CD4-positive, alpha-beta memory T cell (primary cell): ENCODE data around the gene NEU1. TPM values are rescaled to one million over a fixed set of nuclear protein-coding genes. Genes with fewer than 3 reads are reported as not detected.
"Not testable (repeated sequence)": the region's sequence is repeated elsewhere in the genome, so short reads cannot be mapped to it uniquely, and the experiment has no call there.

Source experiments
- CTCF ChIA-PET: fragments of 350-600 bp; sonication (Branson Sonifier 250); formaldehyde crosslinking; loops from one replicate; lab custom pipeline; 2021; ENCODE audit warnings: inconsistent platforms; ENCODE audit not compliant: partially characterized antibody; lab: Charles Lee
- POLR2A ChIA-PET: fragments of 350-600 bp; sonication (Branson Sonifier 250); formaldehyde crosslinking; loops from one replicate; lab custom pipeline; 2021; ENCODE audit not compliant: partially characterized antibody; lab: Charles Lee
- DNase-seq, 5 donors: peaks; one replicate each; pipeline versions ENCODE4 v3.0.0 to v3.0.0-alpha.2; 2020 to 2022; ENCODE audit warnings: mixed read lengths in 1 of 5
- H3K27ac ChIP-seq: one replicate; pipeline ENCODE4 v1.7.0; 2013; ENCODE audit warnings: low read depth, low read length
- H3K27me3 ChIP-seq: 2 replicates; pipeline ENCODE4 v1.7.0; 2013; ENCODE audit warnings: mild to moderate bottlenecking, low read length, moderate library complexity; ENCODE audit not compliant: insufficient read depth
- H3K36me3 ChIP-seq: 2 replicates; pipeline ENCODE4 v1.7.0; 2013; ENCODE audit warnings: mild to moderate bottlenecking, low read length, moderate library complexity; ENCODE audit not compliant: insufficient read depth
- H3K4me1 ChIP-seq: 2 replicates; pipeline ENCODE4 v1.7.0; 2013; ENCODE audit warnings: mild to moderate bottlenecking, low read length, moderate library complexity; ENCODE audit not compliant: insufficient read depth
- H3K4me3 ChIP-seq, 2 donors: one replicate each; pipeline ENCODE4 v1.7.0; 2013; ENCODE audit warnings: low read length in 2 of 2, mild to moderate bottlenecking in 1 of 2
- H3K9me3 ChIP-seq, 2 donors: one replicate each; pipeline ENCODE4 v1.7.0; 2013; ENCODE audit warnings: low read length in 2 of 2, control low read depth in 1 of 2; ENCODE audit not compliant: control insufficient read depth in 1 of 2
- H3K27ac Mint-ChIP-seq, 7 donors: one replicate each; pipeline ENCODE4 v1.8.0; 2020 to 2021; ENCODE audit warnings: mixed read lengths in 7 of 7, mild to moderate bottlenecking in 6 of 7, inconsistent platforms in 3 of 7, moderate library complexity in 3 of 7
- H3K27me3 Mint-ChIP-seq, 2 donors: one replicate each; pipeline ENCODE4 v1.8.0; 2020 to 2021; ENCODE audit warnings: mixed read lengths in 2 of 2
- H3K36me3 Mint-ChIP-seq, 2 donors: one replicate each; pipeline ENCODE4 v1.8.0; 2020 to 2021; ENCODE audit warnings: mixed read lengths in 2 of 2, inconsistent platforms in 1 of 2, mild to moderate bottlenecking in 1 of 2
- H3K4me1 Mint-ChIP-seq, 4 donors: one replicate each; pipeline ENCODE4 v1.8.0; 2020 to 2021; ENCODE audit warnings: mixed read lengths in 4 of 4, mild to moderate bottlenecking in 1 of 4
- H3K4me3 Mint-ChIP-seq, 8 donors: one replicate each; pipeline ENCODE4 v1.8.0; 2020 to 2021; ENCODE audit warnings: mixed read lengths in 8 of 8, mild to moderate bottlenecking in 7 of 8, moderate library complexity in 6 of 8, inconsistent platforms in 3 of 8
- H3K9me3 Mint-ChIP-seq, 8 donors: one replicate each; pipeline ENCODE4 v1.8.0; 2020 to 2021; ENCODE audit warnings: mixed read lengths in 8 of 8, mild to moderate bottlenecking in 5 of 8, inconsistent platforms in 3 of 8, moderate library complexity in 1 of 8
- intact Hi-C: fragments of 100-400 bp; cut with micrococcal nuclease; formaldehyde crosslinking; loops from one replicate; pipeline ENCODE4 v1.15.1; 2023
- polyA plus RNA-seq, 2 donors: library from polyadenylated mRNA; unstranded; fragments of 300-500 nt; fragmentation: Illumina TruSeq; gene quantifications; one replicate each; pipeline ENCODE4 v1.2.3, GENCODE V29; 2021
- total RNA-seq, 2 experiments: library from RNA; stranded (reverse); gene quantifications; one replicate each; pipeline ENCODE4 v1.2.3, GENCODE V29; 2021

NEU1 gene
- total and polyA plus RNA-seq, 4 experiments from 2014 or later, result 19.6 to 23.4 (median 21.8) TPM

DNA sequence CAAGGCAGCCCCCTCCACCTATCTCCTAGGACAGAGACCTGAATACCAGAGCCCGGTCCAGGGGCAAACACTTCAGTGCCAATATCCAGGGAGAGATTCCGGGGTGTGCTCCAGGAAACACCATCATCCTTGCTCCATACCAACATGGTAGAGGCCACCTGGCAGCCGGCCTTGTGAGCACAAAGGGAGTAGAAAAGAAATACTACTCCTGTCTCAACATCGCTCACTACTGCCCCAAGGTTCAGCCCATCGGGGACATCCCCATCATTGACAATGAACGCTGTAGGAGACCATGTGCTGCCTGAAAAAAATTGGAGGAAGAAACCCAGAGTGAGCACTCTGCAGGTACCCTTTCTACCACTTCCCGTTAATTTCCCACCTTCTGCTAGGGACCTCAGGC is 1.5 kb downstream of the NEU1 start:
- Histone ChIP-seq H3K27ac (no peak overlapping the region), H3K4me3 (no peak overlapping the region), H3K36me3 (peaks cover 6% of the 10 kb centered on the region), H3K4me1 (peaks cover 16% of the 10 kb centered on the region), H3K9me3 (no peaks in the 10 kb centered on the region), H3K27me3 (no peaks in the 10 kb centered on the region)
- Mint-ChIP-seq H3K36me3 (peaks cover 8 to 42% of the 10 kb centered on the region in 2 donors), H3K27ac (peak overlapping the region in 5 of 7 donors; percentile 42 to 97 (median 95)), H3K9me3 (peaks cover 0 to 2% (median 0%) of the 10 kb centered on the region in 8 donors), H3K27me3 (peaks cover 0 to 2% of the 10 kb centered on the region in 2 donors), H3K4me1 (peaks cover 14 to 33% (median 23%) of the 10 kb centered on the region in 4 donors), H3K4me3 (peak overlapping the region in 7 of 8 donors; percentile 17 to 95 (median 91))
- intact Hi-C loops, result loop anchor here (5.0 kb wide), 1 partner anchor 39 kb away; no protein-coding TSS in a partner anchor
- ChIA-PET CTCF (no interaction called here), POLR2A (interaction anchor here (3.2 kb wide), 1 partner anchor 131 kb away, joined by 16 read pairs; the partner anchor contains the start of gene DDAH2)
- DNase-seq, result no peak

DNA sequence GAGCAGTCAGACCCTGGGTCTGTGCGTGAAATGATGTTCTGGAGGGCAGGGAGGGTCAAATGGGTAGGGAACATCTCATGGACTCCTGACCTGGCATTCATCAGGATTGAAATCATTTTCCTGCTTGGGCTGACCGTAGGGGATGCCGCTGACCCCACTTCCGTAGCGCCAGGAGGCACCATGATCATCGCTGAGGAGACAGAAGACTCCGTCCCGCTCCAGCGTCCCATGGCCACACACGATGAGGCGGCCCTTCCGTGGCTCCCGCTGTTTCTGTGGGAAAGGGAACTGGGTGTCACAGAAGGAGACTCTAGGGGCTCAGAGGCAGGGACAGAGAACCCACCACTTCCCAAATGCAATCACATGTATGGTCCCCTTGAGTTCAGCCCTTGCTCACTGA is 2.3 kb downstream of the NEU1 start:
- POLR2A ChIA-PET, result no interaction called here
- peak overlapping the region in 1 of 8 donors; percentile 60 for H3K4me3 Mint-ChIP-seq

DNA sequence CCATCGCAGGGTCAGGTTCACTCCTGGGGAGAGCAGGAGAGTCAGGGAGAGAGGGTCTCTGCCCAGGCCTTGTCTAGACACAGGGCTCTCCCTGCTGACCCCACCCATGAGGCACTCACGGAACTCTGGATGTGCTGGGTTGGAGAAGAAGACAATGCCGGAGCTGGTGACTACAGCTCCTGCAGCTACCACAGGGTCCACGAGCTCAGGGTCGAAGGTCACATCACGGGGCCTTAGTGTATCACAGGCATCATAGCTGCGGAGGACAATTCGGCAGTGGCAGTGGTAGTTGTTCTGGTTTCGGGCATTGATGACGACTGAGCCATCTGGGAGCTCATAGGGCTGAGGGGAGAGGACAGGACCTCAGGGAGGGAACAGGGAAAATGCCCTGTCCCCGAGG is 2.7 kb downstream of the NEU1 start:
- intact Hi-C loops, result loop anchor here (5.0 kb wide), 1 partner anchor 38 kb away; no protein-coding TSS in a partner anchor
- ChIA-PET CTCF (no interaction called here), POLR2A (no interaction called here)
- Histone ChIP-seq H3K36me3 (peaks cover 6% of the 10 kb centered on the region), H3K9me3 (no peaks in the 10 kb centered on the region), H3K4me3 (no peak overlapping the region), H3K4me1 (peaks cover 16% of the 10 kb centered on the region), H3K27me3 (no peaks in the 10 kb centered on the region), H3K27ac (no peak overlapping the region)
- peaks cover 0 to 2% (median 0%) of the 10 kb centered on the region in 8 donors for H3K9me3 Mint-ChIP-seq
- peak in 1 of 5 donors; percentile 46 for DNase-seq
- peak overlapping the region in 4 of 8 donors; percentile 25 to 76 (median 58) for H3K4me3 Mint-ChIP-seq
- peaks cover 14 to 33% (median 23%) of the 10 kb centered on the region in 4 donors for H3K4me1 Mint-ChIP-seq
- peaks cover 8 to 42% of the 10 kb centered on the region in 2 donors for H3K36me3 Mint-ChIP-seq
- H3K27me3 Mint-ChIP-seq, result peaks cover 0 to 2% of the 10 kb centered on the region in 2 donors
- peak overlapping the region in 6 of 7 donors; percentile 23 to 88 (median 73) for H3K27ac Mint-ChIP-seq

More for the DNA sequence above, 2.3 kb downstream of the NEU1 start:
- intact Hi-C loops, result loop anchor here (5.0 kb wide), 1 partner anchor 38 kb away; no protein-coding TSS in a partner anchor
- CTCF ChIA-PET, result no interaction called here
- no peaks in the 10 kb centered on the region for H3K9me3 ChIP-seq
- Mint-ChIP-seq H3K9me3 (peaks cover 0 to 2% (median 0%) of the 10 kb centered on the region in 8 donors), H3K27me3 (peaks cover 0 to 2% of the 10 kb centered on the region in 2 donors), H3K36me3 (peaks cover 8 to 42% of the 10 kb centered on the region in 2 donors), H3K4me1 (peaks cover 14 to 33% (median 23%) of the 10 kb centered on the region in 4 donors), H3K27ac (peak overlapping the region in 2 of 7 donors; percentile 66 to 88)
- H3K27me3 ChIP-seq, result no peaks in the 10 kb centered on the region
- DNase-seq, result no peak
- no peak overlapping the region for H3K4me3 ChIP-seq
- no peak overlapping the region for H3K27ac ChIP-seq
- peaks cover 6% of the 10 kb centered on the region for H3K36me3 ChIP-seq
- peaks cover 16% of the 10 kb centered on the region for H3K4me1 ChIP-seq

GRCh38 chr6:31858707-31859106 is 3.9 kb downstream of the NEU1 start:
- Histone ChIP-seq H3K36me3 (peaks cover 6% of the 10 kb centered on the region), H3K27me3 (no peaks in the 10 kb centered on the region)

GRCh38 chr6:31857774-31858173 is 4.8 kb downstream of the NEU1 start:
- H3K9me3 Mint-ChIP-seq, DNase-seq, H3K27me3 Mint-ChIP-seq, H3K4me3 Mint-ChIP-seq, H3K4me3 ChIP-seq, intact Hi-C loops, H3K27me3 ChIP-seq, CTCF ChIA-PET, H3K9me3 ChIP-seq, H3K36me3 ChIP-seq, H3K27ac ChIP-seq, H3K4me1 ChIP-seq: not testable (repeated sequence)
- peak overlapping the region in 1 of 7 donors; percentile 7 for H3K27ac Mint-ChIP-seq
- POLR2A ChIA-PET, result interaction anchor here (1.1 to 1.3 kb wide), 2 partner anchors 11 to 44 kb away, joined by 4 to 5 read pairs; partner anchors contain the start of gene ZBTB12
- H3K36me3 Mint-ChIP-seq, result peaks cover 8 to 35% of the 10 kb centered on the region in 2 donors
- H3K4me1 Mint-ChIP-seq, result peaks cover 9 to 17% (median 13%) of the 10 kb centered on the region in 4 donors

More at GRCh38 chr6:31858707-31859106, 3.9 kb downstream of the NEU1 start:
- DNase-seq, result no peak
- H3K9me3 Mint-ChIP-seq, result no peaks in the 10 kb centered on the region
- no peak overlapping the region for H3K4me3 ChIP-seq
- H3K27ac ChIP-seq, result no peak overlapping the region
- POLR2A ChIA-PET, result interaction anchor here (0.9 kb wide), 1 partner anchor 19 kb away, joined by 3 read pairs; no protein-coding TSS in a partner anchor
- CTCF ChIA-PET, result no interaction called here
- peaks cover 11 to 25% (median 18%) of the 10 kb centered on the region in 4 donors for H3K4me1 Mint-ChIP-seq
- peak overlapping the region in 1 of 7 donors; percentile 48 for H3K27ac Mint-ChIP-seq
- peaks cover 8 to 40% of the 10 kb centered on the region in 2 donors for H3K36me3 Mint-ChIP-seq
- peaks cover 0 to 2% of the 10 kb centered on the region in 2 donors for H3K27me3 Mint-ChIP-seq
- no peaks in the 10 kb centered on the region for H3K9me3 ChIP-seq
- intact Hi-C loops, result no loop called here
- H3K4me3 Mint-ChIP-seq, result no peak overlapping the region
- peaks cover 15% of the 10 kb centered on the region for H3K4me1 ChIP-seq

DNA sequence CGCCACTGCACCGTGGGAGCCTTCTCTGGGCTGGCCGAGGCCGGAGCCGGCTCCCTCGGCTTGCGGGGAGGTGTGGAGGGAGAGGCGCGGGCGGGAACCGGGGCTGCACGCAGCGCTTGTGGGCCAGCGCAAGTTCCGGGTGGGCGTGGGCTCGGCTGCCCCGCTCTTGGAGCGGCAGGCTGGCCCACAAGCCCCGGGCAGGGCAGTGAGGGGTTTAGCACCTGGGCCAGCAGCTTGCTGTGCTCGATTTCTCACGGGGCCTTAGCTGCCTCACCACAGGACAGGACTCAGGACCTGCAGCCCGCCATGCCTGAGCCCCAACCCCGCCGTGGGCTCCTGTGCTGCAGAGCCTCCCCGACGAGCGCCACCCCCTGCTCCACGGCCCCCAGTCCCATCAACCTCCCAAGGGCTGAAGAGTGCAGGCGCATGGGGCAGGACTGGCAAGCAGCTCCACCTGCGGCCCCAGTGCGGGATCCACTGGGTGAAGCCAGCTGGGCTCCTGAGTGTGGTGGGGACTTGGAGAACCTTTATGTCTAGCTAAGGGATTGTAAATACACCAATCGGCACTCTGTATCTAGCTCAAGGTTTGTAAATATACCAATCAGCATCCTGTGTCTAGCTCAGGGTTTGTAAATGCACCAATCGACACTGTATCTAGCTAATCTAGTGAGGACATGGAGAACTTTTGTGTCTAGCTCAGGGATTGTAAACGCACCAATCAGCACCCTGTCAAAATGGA is 10.5 kb downstream of the NEU1 start:
- POLR2A ChIA-PET, H3K4me1 Mint-ChIP-seq, H3K9me3 ChIP-seq, DNase-seq, H3K27ac ChIP-seq, intact Hi-C loops, H3K27me3 ChIP-seq, H3K27me3 Mint-ChIP-seq, H3K4me1 ChIP-seq, H3K4me3 ChIP-seq, H3K9me3 Mint-ChIP-seq, H3K36me3 Mint-ChIP-seq, H3K4me3 Mint-ChIP-seq, CTCF ChIA-PET, H3K36me3 ChIP-seq: not testable (repeated sequence)
- H3K27ac Mint-ChIP-seq, result peak overlapping the region in 1 of 7 donors; percentile 77

DNA sequence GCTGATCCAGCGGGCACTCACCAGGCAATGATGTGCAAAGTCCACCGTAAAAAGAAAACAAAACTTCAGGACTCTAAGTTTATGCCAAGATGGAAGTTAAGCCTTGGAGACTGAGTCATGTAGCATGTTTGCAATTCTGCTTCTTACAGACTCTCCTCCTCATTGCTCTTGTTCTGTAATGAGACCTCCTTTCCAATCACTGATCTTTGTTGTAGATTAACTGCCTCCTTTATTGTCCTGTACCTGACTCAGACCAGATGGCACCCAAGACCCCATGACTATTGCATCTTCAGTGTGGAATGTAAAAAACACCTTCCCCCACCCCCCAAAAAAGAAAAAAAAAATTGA is 11.2 kb downstream of the NEU1 start:
- intact Hi-C loops, result no loop called here
- Histone ChIP-seq H3K27ac (no peak overlapping the region), H3K4me1 (no peaks in the 10 kb centered on the region), H3K4me3 (no peak overlapping the region), H3K9me3 (no peaks in the 10 kb centered on the region), H3K36me3 (no peaks in the 10 kb centered on the region), H3K27me3 (no peaks in the 10 kb centered on the region)
- POLR2A ChIA-PET, result no interaction called here
- Mint-ChIP-seq H3K27me3 (no peaks in the 10 kb centered on the region), H3K4me1 (no peaks in the 10 kb centered on the region), H3K9me3 (no peaks in the 10 kb centered on the region), H3K36me3 (no peaks in the 10 kb centered on the region), H3K27ac (peak overlapping the region in 1 of 7 donors; percentile 42), H3K4me3 (no peak overlapping the region)
- CTCF ChIA-PET, result no interaction called here
- no peak for DNase-seq
